Hematopoietic multipotent progenitor cell treated with erythropoietin and hydrocortisone succinate and interleukin-3 and kit ligand, for 4 days (in vitro differentiated cells): ENCODE measurements around the gene CFAP100.

ENCODE experiments used
- DNase-seq: peaks from one replicate; pipeline ENCODE4 v3.0.0-alpha.2; 2015

Gene CFAP100

DNA sequence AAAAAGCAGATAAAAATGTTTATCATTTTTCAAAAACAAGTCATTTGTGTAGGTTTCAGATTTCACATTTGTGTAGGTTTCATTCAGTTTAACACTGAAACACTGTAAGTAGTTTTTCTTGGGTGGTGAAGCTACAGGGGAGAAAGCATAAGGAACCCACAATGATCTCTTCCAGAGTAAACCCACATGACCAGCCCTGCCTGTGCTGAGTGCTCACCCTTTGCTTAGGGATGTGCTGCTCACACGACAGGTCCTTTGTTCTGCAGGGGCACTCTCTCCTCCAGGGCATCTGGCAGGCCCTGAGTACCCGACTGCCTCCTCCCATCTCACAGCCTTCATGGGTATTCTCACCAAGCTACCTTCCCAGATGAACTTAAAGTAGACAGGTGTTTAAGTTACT is 52.1 kb downstream of the CFAP100 start:
- no peak for DNase-seq

DNA sequence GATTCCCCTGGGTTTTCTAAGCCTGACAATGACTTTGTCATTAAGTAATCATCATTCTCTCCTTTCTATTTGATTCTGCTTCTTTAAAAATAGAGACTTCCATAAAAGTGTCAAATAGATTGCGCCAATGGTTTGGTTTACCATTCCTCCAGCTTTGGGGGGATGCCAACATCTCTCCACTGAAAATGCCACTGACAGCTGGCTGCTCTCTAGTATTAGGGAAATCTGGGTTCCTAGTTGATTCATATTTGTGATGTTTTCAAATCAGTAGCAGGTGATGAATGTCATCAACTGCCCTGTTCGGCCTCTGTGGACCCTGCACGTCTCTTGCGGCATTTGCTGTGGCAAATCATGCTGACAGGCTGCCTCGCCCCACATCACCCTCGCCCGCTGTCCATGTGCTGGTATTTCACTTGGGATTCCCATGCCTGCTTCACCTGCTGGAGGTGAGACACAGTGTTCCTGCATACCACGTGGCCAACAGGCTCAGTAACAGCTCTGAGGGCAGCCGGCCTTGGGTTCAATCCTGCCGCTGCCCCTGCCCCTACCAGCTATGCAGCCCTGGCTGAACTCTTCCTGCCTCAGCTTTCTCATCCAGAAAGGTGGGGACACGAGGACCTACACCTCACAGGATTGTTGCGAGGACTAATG is 52.9 kb downstream of the CFAP100 start:
- no peak for DNase-seq

DNA sequence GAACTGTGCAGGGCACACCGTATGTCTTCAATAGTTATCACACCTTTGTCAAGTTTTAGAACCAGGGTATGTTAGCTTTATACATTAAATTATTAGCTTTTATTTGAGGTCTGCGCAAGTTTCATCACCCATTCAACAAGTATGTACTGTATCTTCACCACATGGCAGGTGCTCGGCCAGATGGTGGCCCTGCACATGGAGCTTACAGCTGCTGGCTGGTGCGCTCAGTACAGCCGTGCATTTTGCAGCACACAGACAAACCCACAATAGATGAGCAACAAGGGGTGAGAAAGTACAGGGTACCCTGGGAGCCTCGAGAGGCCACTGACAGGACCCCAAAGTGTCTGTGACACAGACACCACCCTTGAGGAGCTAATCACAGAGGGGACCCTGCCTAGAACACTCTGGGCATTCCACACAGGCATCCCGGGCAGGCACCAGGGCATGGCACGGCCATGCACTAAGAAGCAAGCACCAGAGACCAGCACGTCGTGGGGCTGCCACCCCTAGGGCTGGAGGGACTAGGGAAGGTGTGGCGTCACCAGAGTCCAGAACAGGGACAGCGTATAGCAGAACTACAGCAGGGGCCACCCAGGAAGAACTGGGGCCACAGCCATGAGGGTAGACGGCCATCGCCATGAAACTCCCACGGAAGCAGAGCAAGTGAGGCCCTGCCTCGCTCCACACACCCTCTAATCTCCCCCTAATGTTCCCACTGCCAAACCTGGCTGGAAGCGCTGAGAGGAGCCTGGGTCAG is 53.6 kb downstream of the CFAP100 start:
- DNase-seq: no peak

DNA sequence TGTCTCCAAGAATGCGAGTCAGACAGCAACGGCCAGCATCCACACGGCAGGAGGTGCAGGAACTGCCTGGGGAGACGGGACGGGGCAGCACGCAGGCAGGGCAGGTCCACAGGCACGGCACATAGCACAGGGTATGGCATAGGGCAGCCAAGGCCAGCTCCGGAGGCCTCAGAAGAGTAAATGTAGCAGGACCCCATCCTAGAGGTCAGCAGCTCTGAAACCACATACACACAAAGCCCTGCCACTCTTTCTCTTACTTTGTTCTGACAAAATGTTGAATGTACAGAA is 54.1 kb downstream of the CFAP100 start:
- no peak for DNase-seq

DNA sequence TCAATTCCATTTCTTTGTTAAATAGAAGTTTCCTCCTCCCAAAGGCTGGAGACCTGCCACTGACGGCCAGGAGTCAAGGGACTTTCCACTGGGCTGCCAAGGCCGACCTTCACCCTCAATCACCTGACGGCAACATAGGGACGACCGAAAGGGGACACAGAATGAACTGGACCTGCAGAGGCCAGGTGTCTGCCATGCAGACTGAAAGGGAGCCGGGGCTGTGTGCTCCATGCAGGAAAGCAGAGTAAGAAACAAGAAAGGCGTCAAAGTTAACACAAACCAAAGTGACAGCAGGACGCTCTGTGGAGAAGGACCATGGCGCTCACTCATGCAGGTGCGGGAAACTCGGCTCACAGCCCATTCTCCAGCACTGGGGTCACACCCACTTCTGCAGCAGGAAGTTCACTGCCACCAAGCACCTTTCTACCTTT is 54.9 kb downstream of the CFAP100 start:
- no peak for DNase-seq

DNA sequence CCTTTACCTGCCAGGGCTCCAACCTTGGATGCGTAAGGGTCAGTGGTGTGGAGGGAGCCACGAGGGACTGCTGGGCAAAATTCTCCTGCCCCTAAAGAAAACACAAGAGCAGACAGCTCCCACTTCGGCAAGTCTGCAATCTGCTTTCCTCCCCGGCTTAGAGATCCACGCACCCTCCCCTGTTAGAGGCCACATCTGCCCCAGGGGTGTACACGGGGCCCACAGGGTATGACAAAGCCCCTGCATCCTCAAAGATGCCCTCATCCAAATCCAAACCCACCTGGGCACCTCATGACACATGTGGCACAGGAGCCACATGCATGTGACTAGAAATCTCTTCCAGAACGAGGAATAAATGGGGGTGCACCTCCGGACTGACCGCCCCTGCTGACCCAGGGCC is 55.5 kb downstream of the CFAP100 start:
- DNase-seq: no peak

DNA sequence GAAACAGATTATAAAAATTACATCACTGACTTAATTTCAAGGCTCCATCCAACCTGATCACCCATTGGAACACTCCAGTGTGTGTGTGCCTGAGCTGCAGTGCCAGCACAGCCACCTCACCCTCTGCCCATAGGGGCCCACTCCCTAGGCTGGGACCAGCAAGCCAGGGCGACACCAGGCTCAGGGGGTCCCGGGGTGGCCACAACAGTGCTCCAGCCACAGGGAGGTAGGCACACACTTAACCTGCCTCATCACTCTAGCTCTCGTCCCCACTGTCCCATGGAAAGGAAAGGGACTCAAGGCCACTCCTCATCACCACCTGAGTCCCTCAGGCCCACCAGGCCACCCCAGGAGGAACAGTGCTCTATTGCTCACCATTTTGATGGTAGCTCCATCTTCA is 56.0 kb downstream of the CFAP100 start:
- no peak for DNase-seq

DNA sequence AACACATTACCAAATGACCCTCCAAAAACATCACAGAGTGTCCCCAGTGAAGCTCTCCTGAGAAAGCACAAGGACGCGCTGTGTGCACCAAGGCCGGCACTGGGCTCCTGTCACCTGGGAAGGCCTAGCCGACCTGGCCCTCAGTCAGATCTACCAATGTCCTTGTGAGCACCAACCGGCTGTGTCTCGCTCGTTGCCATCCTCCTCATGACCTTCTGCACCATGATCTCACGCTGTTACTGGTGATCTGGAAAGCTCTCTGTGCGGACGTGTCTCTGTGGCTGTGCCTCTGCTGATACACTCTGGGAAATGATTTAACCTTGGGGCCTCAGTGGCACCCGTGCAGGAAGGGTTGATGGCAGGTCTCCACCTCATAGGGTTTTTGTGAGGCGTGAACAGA is 56.8 kb downstream of the CFAP100 start:
- no peak for DNase-seq

DNA sequence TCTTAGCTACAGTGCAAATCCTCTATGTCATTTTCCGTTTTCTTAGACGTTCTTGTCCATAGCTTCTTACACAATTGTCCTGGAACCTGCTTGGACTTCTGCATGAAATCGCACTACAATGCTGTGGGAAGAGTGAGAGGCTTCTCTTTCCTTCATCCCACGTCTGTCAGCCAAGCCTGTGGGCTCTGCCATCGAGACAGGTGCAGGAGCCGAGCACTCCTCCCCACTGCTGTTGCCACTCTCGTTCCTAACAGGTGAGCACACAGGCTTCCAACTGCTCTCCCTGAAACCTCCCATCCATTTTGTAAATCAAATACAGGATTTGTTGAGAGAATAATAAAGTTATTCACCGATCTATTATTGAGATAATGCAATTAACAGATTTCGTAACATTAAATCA is 57.5 kb downstream of the CFAP100 start:
- no peak for DNase-seq

DNA sequence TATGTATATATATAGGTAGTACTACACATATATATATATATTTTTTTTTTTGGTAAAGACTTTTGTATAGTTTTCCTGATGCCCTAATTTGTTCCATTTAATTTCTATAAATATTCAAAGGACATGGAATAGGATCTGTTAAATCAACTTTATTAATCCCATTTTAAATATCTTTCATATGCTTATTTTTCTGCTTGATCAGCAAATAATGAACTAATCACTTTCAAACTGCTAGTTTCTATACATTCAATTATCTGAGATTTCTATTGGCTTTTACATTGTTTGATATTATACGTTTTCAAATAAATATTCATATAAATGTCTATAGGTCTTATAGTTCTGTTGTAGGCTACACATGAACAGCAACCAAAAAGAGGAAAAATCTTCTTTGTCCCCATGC is 59.3 kb downstream of the CFAP100 start:
- no peak for DNase-seq

DNA sequence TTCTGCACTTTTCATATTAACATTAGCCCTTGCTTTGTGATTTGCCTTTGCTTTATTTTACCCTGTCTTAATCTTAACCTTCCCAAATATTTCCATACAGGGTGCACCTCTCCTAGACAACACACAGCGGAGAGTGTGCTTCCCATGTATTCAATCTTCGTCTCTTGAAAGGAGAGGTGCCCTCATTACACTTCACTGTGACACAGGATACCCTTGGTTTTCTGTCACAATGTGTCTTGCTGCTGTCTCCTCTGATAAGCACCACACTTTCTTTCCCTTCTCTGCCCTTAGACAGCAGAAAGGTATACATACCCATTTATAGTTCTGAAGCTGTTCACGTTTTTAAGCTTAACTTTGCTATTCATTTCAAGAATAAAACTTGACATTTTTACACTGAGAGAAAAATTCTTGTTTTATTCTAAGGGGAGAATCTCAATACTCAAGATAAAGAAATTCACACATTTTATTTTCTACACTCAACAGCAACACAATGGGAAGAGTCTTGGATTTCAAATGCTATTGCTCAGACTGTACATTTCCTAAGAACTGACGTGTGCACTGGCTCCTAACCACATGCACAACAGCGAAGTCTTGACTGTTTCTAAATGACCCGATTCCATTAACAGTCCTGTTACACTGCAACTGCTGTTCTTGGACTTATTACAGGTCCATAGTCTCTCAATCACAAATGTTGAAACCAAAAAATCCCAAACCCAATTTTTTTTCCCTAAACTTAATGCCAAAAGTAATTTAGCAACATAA is 59.9 kb downstream of the CFAP100 start:
- no peak for DNase-seq

DNA sequence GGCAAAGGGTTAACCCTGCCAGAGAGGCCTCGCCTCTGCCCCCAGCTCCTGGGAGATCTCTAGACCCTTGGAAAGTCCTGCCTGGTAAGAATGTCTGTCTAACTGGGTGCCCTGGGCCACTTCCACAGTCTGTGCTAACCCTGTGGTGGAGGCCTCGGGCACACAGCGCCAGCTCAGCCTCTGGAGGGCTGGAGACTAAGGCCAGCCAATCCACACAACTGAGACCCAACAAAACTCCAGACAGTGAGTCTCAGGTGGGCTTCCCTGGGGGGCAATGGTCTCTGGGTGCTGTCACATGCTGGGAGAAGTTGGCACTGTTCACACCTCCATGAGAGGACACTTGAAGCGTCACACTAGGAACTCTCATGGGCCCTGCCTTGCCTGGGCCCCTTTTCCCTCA is 61.5 kb downstream of the CFAP100 start:
- no peak for DNase-seq

DNA sequence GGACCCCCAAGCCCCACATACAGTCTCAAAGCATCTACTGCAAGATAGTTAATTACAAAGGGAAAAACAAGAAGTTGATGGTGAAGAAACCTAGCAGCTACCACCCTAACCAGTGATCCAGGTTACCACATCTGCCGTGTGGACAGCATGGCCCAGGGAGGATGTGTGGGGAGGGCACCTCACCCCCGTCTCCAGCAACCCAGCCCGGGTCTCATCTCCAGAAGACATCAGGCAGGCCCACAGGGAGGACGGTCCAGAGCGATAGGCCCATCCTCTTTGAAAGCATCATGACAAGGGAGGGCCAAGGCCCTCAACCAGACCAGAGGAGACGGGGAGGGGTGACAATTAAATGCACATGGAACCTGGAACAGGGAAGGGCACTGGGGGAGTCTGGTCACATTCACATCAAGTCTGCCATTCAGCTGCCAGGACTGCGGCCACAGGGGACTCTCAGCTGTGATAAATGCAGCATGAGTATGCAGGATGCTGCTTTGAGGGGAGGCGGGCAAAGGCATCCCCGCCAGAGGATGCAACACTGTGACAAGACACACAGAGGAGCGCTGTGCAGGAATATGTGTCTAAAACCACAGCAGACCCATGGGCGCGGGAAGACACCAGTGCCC is 62.2 kb downstream of the CFAP100 start:
- DNase-seq: no peak

DNA sequence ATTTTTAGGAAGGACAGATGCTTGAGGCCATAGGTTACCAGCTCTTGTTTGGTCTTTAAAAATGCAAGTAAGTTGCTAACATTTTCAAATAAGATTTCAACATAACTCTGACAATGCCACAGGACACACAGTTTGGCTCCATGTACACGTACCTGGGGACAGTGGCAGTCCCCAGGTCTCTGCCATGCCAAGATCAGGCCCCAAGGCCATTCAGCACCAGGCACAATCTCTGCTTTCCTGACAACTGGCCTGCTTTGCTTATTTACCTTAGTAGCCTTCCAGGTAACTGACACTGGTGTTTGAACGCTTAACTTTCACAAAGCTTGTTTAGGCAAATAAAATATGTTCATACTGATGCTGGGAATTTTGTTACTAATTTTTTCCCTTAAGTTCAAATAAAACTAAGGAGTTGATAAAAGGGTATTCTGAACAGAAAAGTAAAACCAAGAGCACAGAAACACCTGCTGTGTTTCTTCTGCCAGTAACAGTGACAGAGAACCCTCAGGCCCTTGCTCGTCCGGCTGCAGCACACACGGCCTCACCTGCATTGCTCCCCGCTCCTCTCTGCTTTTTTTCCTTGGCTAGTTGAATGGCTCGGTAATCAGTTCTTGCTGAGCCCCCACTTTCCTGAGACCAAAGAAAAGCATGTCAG is 64.5 kb downstream of the CFAP100 start:
- no peak for DNase-seq

DNA sequence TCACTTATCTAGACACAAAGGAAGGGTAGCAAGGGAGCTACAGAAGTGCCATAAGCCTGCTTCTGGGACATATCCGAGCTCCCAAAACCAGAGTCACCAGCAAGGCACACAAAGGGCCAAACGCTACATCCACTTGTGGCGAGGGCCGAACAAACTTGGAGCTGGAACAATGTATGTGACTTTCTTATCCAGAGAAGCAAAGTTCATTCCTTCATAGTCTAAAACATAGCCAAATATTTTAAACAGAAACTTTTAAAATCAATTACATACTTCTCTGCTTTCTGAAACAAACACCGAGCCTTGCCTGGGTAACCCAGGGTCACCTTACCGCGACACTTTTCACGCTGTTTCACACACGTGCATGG is 65.0 kb downstream of the CFAP100 start:
- DNase-seq: no peak

DNA sequence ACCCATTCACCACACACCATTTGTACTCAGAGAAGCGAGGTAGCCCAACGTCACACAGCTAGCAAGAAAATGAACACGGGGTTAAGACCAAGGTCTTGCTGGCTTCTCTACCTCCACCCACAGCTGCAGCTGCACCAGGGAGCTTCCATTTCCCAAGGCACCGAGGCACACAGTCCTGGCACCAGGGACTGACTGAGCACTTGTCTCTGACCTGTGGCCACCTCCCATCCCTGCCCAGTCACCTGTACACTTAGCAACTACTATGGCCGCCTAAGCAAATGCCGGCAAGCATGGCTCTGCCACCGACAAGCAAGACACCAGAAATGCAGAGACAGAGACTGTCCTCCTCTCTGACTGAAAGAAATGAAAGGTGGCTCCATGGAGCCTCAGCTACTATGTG is 65.7 kb downstream of the CFAP100 start:
- DNase-seq: no peak

DNA sequence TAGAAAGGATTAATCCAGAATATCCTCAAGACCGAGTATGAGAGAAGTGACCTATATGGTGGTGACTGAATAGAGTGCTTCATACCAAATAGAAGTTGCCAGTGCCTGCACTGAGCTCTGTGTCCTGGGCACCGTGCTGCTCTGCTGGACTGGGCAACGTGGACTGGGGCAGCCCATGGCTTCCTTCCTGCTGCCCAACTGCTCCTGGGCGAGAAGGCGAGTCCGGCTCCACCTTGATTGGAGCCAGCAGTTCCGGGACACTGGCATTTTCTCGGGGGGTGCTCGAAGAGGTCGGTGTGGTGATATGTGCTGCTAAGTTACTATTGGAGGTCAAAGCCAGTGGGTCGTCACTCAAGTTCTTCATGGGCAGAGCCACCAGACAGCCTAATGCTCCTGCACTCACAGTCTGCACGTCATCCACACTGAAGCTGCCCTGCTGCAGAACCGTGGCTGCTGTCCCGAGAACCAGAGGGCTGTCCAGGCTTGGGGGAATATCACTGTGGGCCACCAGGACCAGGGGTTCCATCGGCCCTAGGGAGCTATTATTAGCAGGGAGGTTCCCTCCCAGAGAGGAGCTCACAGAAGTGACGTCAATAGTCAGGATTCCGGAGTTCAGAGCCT is 66.9 kb downstream of the CFAP100 start:
- no peak for DNase-seq

DNA sequence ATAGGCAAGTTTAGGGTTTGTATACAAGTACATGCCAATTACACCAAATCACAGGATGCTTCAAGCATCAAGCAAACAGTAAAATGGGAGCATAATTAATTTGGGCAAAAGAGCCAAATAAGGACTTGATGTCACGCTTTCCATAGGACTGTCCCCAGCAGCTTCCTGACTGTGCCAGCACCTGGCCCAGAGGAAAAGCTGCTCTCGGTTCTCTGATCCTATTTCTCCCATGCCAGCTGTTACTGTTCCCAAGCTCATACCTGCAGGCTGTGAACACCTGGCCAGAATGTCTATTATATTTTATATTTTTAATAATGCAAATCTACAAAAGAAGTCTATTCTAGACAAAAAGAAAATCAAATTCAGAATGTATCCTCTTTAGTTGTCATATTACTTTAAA is 68.8 kb downstream of the CFAP100 start:
- DNase-seq: no peak

DNA sequence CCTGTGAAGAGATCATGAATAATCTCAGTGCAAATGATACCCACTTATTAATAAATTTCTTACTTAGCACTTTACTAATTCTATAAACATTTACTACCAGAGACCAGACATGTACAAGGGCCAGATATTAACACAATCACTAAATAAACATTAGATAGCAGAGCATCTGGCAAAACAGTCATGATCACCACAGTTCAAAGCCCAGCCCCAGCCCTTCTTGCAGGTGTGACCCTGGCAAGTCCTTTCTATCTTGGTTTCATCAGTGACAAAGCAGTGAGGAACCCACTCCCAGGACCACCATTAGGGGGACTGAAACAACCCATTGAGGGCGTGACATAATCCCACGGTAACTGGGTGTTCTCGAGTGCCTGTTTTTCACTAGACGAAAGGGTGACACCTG is 69.4 kb downstream of the CFAP100 start:
- no peak for DNase-seq

DNA sequence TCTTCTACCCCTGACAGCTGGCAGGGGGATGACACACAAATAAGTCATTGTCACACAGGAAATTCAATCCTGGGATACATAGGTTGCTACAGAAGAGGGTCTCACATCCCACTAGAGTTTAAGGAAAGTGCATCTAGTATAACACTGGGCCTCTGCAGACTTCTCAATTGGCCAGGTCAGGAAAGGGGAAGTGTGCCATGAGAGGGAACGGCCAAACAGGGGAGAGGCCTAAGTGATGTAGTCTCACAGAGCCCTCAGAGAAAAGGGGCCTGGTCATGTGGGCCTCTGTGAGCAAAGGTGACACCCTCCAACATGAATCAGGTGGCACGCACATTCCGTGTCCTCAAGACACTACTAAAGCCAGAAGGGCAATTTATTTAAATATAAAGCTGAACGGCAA is 69.8 kb downstream of the CFAP100 start:
- DNase-seq: peak; percentile 38

DNA sequence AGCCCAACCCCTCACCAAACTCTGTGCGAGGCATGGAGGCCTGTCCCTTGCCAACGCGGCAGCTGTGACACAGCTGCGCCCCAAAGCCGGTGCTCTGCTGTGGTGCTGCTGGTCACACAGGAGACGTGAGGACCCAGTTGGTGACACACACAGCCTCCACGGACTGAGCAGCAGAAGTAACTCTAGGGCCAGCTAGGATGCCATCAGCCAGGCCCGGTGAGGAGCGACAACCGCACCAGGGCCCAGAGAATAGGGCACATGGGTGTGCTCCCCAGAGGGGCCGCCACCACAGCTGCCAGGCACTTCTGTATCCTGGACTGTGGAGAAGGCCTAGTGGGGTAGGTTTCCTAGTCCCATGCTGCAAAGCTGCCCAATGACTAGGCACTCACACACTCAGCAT is 70.3 kb downstream of the CFAP100 start:
- DNase-seq: no peak

DNA sequence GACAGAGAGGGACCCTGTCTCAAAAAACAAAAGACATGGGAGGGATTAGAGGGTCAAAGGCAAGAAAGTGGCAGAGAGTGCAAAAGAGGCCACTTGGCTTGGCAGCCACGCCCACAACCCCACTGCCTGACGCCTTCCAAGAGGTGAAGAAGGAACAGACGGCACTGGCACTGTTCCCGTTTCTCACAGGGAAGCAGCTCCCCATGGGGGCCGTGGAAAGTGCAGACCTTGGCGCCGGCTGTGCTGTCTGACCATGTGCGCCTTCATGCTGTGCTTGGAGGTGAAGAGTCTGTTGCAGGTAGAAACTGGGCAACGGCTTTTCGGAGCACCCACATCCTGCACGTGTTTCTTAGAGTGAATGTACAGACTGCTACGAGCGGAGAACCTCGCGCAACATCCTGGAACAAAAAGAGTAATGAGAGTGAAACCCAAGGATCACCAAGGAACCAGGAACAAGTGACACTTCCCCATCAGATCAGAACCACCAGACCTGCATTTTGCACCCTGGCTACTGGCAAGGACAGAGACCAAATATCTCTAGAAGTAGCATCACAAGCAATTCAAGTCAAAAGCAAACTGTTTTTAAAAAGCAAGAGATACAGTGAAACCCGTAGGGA is 71.3 kb downstream of the CFAP100 start:
- no peak for DNase-seq
